Testis (tissue), 2 donors: ENCODE results near the gene STX19.

Experiments used
- POLR2A ChIP-seq: fragments of 450-650 bp; IDR thresholded peaks from one replicate; pipeline ENCODE4 v1.6.1; 2017; ENCODE audit warnings: antibody characterized with exemption, mild to moderate bottlenecking, moderate library complexity
- TF ChIP-seq, protein P1 (sequence below), 3 experiments: fragments of 450-650 bp in 2 of 3; fragments of 200-600 bp in 1 of 3; sonication (generic) in 1 of 3; IDR thresholded peaks; one replicate each; pipeline ENCODE4 v1.5.1; 2016 to 2019; ENCODE audit warnings: antibody characterized with exemption in 3 of 3, mild to moderate bottlenecking in 2 of 3, moderate library complexity in 1 of 3

DNA sequence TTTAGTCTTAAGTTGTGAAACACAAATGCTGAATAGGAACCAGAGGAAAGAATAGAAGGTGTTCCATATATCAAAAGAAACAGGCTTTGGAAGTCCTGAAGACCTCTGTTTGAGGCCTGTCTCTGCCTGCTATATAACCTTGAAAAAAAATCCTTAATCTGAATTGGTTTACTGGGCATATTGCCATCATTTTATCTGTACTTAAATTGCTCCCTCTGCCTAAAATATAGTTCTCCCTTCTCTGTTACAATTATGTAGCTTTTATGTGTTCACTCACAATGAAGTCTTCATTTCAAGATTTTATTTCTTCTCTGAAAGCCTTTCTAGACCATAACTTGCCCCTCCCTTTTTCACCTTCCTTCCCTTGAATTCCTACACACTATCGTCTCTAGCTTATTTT, 27.2 kb downstream of the STX19 start:
- TF ChIP-seq, protein P1, sequence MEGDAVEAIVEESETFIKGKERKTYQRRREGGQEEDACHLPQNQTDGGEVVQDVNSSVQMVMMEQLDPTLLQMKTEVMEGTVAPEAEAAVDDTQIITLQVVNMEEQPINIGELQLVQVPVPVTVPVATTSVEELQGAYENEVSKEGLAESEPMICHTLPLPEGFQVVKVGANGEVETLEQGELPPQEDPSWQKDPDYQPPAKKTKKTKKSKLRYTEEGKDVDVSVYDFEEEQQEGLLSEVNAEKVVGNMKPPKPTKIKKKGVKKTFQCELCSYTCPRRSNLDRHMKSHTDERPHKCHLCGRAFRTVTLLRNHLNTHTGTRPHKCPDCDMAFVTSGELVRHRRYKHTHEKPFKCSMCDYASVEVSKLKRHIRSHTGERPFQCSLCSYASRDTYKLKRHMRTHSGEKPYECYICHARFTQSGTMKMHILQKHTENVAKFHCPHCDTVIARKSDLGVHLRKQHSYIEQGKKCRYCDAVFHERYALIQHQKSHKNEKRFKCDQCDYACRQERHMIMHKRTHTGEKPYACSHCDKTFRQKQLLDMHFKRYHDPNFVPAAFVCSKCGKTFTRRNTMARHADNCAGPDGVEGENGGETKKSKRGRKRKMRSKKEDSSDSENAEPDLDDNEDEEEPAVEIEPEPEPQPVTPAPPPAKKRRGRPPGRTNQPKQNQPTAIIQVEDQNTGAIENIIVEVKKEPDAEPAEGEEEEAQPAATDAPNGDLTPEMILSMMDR (IDR thresholded peaks at IDR 0.05), result no peak
- no peak for TF ChIP-seq POLR2A
